ENCODE data around the gene PTPRN2.
"Not testable (repeated sequence)": the region's sequence is repeated elsewhere in the genome, so short reads cannot be mapped to it uniquely, and the experiment has no call there.

PTPRN2 gene

GRCh38 chr7:157928808-157929425 lies 658.7 kb downstream of the PTPRN2 start:
- no peak for DNase-seq (ENCODE audit: low spot score)

- DNase-seq (ENCODE audit: low spot score), result no peak
These were observed 659.3 kb downstream of the PTPRN2 start for GRCh38 chr7:157928171-157928794.

- no peak for DNase-seq (ENCODE audit: low spot score)
These were observed 660.2 kb downstream of the PTPRN2 start for GRCh38 chr7:157927313-157927925.

- DNase-seq (ENCODE audit: low spot score), result no peak
These were observed 661.0 kb downstream of the PTPRN2 start for GRCh38 chr7:157926521-157927150.

- DNase-seq (ENCODE audit: low spot score), result no peak
These were observed 661.5 kb downstream of the PTPRN2 start for GRCh38 chr7:157926107-157926506.

- DNase-seq (ENCODE audit: low spot score), result no peak
These were observed 662.2 kb downstream of the PTPRN2 start for GRCh38 chr7:157925383-157925875.

GRCh38 chr7:157923903-157924630 lies 663.6 kb downstream of the PTPRN2 start:
- no peak for DNase-seq (ENCODE audit: low spot score)

- no peak for DNase-seq (ENCODE audit: low spot score)
These were observed 665.0 kb downstream of the PTPRN2 start for GRCh38 chr7:157922576-157922975.

GRCh38 chr7:157918326-157919080 lies 669.1 kb downstream of the PTPRN2 start:
- DNase-seq (ENCODE audit: low spot score), result no peak

GRCh38 chr7:157916946-157917640 lies 670.5 kb downstream of the PTPRN2 start:
- no peak for DNase-seq (ENCODE audit: low spot score)

GRCh38 chr7:157910446-157910845 lies 677.2 kb downstream of the PTPRN2 start:
- no peak for DNase-seq (ENCODE audit: low spot score)

- not testable (repeated sequence) for DNase-seq (ENCODE audit: low spot score)
These were observed 677.6 kb downstream of the PTPRN2 start for GRCh38 chr7:157910045-157910444.

GRCh38 chr7:157909370-157909769 lies 678.3 kb downstream of the PTPRN2 start:
- no peak for DNase-seq (ENCODE audit: low spot score)

GRCh38 chr7:157908006-157908782 lies 679.4 kb downstream of the PTPRN2 start:
- DNase-seq (ENCODE audit: low spot score), result no peak

GRCh38 chr7:157907091-157907490 lies 680.5 kb downstream of the PTPRN2 start:
- DNase-seq (ENCODE audit: low spot score), result no peak

- DNase-seq (ENCODE audit: low spot score), result no peak
These were observed 681.0 kb downstream of the PTPRN2 start for GRCh38 chr7:157906583-157906982.

- no peak for DNase-seq (ENCODE audit: low spot score)
These were observed 681.8 kb downstream of the PTPRN2 start for GRCh38 chr7:157905651-157906461.

GRCh38 chr7:157904866-157905570 lies 682.6 kb downstream of the PTPRN2 start:
- DNase-seq (ENCODE audit: low spot score), result no peak
